Fibroblast of peridontal ligament (primary cell): ENCODE results near the gene OR2F1.
A peak's percentile ranks its signal among the peaks of the same experiment; 100 is the strongest.

Experiments used
- DNase-seq: peaks from one replicate; pipeline ENCODE4 v3.0.0-alpha.2; 2010; ENCODE audit errors: extremely low read depth

OR2F1 gene

GRCh38 chr7:143953421-143953820 lies 1.2 kb upstream of the OR2F1 start:
- DNase-seq, result no peak

- DNase-seq, result no peak
Observed at GRCh38 chr7:143954135-143954534, 509 bp upstream of the OR2F1 start.

- DNase-seq, result no peak
Observed at GRCh38 chr7:143958781-143959180, 4.1 kb downstream of the OR2F1 start.

GRCh38 chr7:143960813-143961610 lies 6.4 kb downstream of the OR2F1 start:
- DNase-seq, result no peak

GRCh38 chr7:143965280-143965679 lies 10.6 kb downstream of the OR2F1 start:
- no peak for DNase-seq

GRCh38 chr7:143967398-143967797 lies 12.8 kb downstream of the OR2F1 start:
- no peak for DNase-seq

GRCh38 chr7:143973870-143974416 lies 19.3 kb downstream of the OR2F1 start:
- DNase-seq, result no peak

- DNase-seq, result peak; percentile 12
Observed at GRCh38 chr7:143974459-143974858, 19.8 kb downstream of the OR2F1 start.

GRCh38 chr7:143975617-143976016 lies 21.0 kb downstream of the OR2F1 start:
- no peak for DNase-seq

- DNase-seq, result no peak
Observed at GRCh38 chr7:143978585-143978984, 23.9 kb downstream of the OR2F1 start.

GRCh38 chr7:143979359-143979758 lies 24.7 kb downstream of the OR2F1 start:
- peak; percentile 57 for DNase-seq

GRCh38 chr7:143979998-143980397 lies 25.4 kb downstream of the OR2F1 start:
- DNase-seq, result no peak

GRCh38 chr7:143980746-143981510 lies 26.3 kb downstream of the OR2F1 start:
- no peak for DNase-seq

- no peak for DNase-seq
Observed at GRCh38 chr7:143983960-143984359, 29.3 kb downstream of the OR2F1 start.

GRCh38 chr7:143987513-143987912 lies 32.9 kb downstream of the OR2F1 start:
- peak; percentile 14 for DNase-seq

GRCh38 chr7:143988976-143989745 lies 34.5 kb downstream of the OR2F1 start:
- peak; percentile 57 for DNase-seq

GRCh38 chr7:143992670-143993069 lies 38.0 kb downstream of the OR2F1 start:
- DNase-seq, result no peak

- no peak for DNase-seq
Observed at GRCh38 chr7:143993924-143994323, 39.3 kb downstream of the OR2F1 start.

- DNase-seq, result no peak
Observed at GRCh38 chr7:144000020-144000419, 45.4 kb downstream of the OR2F1 start, which contains the start of gene OR6B1. OR6B1 (plus strand) TSS chr7:144000320; CDS start chr7:144003997, 3,677 bp downstream.

- peak; percentile 29 for DNase-seq
Observed at GRCh38 chr7:144001543-144001942, 46.9 kb downstream of the OR2F1 start.

- DNase-seq, result no peak
Observed at GRCh38 chr7:144004703-144005102, 50.1 kb downstream of the OR2F1 start.
